OCI-LY1 (cell line): ENCODE measurements around the gene CDA.

Experiments used
- EZH2 ChIP-seq: fragments of 200-600 bp; sonication (generic), shearing (Covaris generic); IDR thresholded peaks from 2 replicates; pipeline ENCODE4 v1.8.0; 2017; ENCODE audit warnings: borderline replicate concordance, mixed run types, mild to moderate bottlenecking, antibody characterized with exemption, low read length, moderate library complexity, mixed read lengths
- TF ChIP-seq, protein P1 (sequence below): fragments of 200-600 bp; sonication (generic), shearing (Covaris generic); IDR thresholded peaks from 2 replicates; pipeline ENCODE4 v1.5.1; 2017; ENCODE audit warnings: mild to moderate bottlenecking, antibody characterized with exemption, low read length, moderate library complexity, mixed read lengths

DNA sequence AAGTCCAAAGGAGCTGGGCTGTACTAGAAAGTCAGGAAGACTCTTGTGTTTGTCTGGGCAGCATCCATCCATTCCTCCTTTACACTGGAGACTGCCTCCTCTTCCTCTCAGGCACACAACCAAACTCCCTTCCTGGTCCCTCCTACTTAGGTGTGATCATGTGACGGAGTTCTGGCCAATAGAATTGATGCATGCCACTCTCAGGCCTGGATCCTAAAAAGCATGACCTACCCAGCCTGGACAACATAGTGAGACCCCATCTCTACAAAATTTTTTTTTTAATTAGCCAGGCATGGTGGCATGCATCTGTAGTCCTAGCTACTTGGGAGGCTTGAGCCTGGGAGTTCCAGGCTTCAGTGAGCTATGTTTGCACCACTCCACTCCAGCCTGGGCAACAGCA, 27.9 kb upstream of the CDA start:
- TF ChIP-seq, protein P1, sequence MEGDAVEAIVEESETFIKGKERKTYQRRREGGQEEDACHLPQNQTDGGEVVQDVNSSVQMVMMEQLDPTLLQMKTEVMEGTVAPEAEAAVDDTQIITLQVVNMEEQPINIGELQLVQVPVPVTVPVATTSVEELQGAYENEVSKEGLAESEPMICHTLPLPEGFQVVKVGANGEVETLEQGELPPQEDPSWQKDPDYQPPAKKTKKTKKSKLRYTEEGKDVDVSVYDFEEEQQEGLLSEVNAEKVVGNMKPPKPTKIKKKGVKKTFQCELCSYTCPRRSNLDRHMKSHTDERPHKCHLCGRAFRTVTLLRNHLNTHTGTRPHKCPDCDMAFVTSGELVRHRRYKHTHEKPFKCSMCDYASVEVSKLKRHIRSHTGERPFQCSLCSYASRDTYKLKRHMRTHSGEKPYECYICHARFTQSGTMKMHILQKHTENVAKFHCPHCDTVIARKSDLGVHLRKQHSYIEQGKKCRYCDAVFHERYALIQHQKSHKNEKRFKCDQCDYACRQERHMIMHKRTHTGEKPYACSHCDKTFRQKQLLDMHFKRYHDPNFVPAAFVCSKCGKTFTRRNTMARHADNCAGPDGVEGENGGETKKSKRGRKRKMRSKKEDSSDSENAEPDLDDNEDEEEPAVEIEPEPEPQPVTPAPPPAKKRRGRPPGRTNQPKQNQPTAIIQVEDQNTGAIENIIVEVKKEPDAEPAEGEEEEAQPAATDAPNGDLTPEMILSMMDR, result no peak
- TF ChIP-seq EZH2, result no peak
